Measurements from ENCODE around the gene PATJ. TPM values are rescaled to one million over a fixed set of nuclear protein-coding genes. Genes with fewer than 3 reads are reported as not detected.
"Not testable (repeated sequence)": the region's sequence is repeated elsewhere in the genome, so short reads cannot be mapped to it uniquely, and the experiment has no call there.

Gene PATJ
- total RNA-seq, 1 experiment from 2014 or later = 4.5 TPM

DNA sequence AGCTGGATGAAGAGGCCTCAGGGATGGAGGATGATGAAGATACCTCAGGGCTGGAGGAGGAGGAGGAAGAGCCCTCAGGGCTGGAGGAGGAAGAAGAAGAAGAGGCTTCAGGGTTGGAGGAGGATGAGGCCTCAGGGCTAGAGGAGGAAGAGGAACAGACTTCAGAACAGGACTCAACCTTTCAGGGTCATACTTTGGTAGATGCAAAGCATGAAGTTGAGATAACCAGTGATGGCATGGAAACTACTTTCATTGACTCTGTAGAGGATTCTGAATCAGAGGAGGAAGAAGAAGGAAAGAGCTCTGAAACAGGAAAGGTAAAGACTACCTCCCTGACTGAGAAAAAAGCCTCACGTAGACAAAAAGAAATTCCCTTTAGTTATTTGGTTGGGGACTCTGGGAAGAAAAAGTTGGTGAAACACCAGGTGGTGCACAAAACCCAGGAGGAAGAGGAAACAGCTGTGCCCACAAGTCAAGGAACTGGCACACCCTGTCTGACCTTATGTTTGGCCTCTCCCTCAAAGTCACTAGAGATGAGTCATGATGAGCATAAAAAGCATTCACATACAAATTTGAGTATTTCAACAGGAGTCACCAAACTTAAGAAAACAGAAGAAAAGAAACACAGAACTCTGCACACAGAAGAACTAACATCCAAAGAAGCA, 467.8 kb downstream of the PATJ start:
- DNase-seq (ENCODE audit: low read depth) = no peak

DNA sequence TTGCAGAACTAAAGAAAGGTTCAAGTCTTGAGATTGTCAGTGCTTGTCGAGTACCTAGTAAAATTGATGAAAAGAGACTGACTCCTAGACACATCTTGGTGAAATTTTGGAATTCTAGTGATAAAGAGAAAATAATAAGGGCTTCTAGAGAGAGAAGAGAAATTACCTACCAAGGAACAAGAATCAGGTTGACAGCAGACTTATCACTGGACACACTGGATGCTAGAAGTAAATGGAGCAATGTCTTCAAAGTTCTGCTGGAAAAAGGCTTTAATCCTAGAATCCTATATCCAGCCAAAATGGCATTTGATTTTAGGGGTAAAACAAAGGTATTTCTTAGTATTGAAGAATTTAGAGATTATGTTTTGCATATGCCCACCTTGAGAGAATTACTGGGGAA, 468.7 kb downstream of the PATJ start:
- no peak for DNase-seq (ENCODE audit: low read depth)

DNA sequence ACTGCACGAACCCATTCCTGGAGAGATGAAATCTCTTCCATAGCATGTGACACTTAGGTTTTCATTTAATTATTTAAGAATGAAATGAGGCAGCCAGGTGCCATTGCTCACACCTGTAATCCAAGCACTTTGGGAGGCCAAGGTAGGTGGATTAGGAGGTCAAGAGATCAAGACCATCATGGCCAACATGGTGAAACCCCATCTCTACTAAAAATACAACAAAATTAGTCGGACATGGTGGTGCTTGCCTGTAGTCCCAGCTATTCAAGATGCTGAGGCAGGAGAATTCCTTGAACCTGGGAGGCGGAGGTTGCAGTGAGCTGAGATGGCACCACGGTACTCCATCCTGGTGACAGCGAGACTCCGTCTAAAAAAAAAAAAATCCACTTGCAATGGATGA, 470.1 kb downstream of the PATJ start:
- DNase-seq (ENCODE audit: low read depth) = no peak

DNA sequence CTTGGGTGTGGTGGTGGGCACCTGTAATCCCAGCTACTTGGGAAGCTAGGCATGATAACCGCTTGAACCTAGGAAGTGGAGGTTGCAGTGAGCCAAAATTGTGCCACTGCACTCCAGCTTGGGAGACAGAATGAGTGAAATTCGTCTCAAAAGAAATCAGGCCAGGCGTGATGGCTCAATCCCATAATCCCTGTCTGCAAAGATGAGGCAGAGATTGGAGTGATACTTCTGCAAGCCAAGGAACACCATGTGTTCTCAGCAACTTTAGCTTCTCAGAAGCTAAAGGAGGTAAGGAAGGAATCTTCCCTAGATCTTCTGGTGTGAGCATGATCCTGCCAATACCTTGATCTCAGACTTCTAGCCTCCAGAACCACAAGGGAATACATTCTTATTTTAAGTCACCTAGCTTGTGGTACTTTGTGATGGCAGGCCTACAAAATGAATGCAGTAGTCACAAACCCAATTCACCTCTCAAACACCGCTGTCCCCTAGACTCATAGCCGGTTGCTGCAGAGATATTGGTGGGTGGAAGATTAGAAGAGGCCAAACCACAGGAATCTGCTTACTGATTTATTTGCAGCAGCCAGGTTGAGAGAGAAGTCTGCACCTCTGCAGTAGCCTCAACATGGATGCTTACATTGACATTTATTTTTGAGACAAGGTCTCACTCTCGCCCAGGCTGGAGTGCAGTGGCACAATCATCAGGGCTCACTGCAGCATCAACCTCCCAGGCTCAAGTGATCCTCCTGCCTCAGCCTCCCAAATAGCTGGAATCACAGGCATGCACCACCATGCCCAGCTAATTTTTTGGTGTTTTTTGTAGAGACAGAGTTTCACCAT, 471.0 kb downstream of the PATJ start:
- no peak for DNase-seq (ENCODE audit: low read depth)

DNA sequence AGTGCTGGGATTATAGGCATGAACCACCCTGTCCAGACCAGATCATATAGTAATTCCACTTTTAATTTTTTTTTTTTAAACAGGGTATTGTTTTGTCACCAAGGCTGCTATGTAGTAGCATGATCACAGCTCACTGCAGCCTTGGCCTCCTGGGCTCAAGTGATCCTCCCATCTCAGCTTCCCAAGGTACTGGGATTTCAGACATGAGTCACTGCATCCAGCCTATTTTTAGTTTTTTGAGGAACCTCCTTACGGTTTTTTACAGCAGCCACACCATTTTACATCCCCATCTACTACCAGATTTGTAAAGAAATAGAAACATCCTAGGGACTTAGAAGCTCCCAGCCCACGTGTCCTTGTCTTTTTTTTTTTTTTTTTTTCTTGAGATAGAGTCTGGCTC, 476.3 kb downstream of the PATJ start:
- no peak for DNase-seq (ENCODE audit: low read depth)

DNA sequence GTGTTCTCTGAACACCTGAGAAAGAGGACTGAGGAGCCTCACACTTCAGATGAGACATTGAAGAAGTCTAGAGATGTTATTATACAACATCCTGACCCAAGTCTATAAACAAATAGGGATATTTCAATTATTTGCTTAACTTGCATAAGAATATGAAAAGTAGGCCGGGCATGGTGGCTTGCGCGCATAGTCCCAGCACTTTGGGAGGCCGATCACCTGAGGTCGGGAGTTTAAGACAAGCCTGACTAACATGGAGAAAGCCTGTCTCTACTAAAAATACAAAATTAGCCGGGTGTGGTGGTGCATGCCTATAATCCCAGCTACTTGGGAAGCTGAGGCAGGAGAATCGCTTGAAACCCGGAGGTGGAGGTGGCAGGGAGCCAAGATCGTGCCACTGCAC, 478.2 kb downstream of the PATJ start:
- DNase-seq (ENCODE audit: low read depth) = not testable (repeated sequence)

DNA sequence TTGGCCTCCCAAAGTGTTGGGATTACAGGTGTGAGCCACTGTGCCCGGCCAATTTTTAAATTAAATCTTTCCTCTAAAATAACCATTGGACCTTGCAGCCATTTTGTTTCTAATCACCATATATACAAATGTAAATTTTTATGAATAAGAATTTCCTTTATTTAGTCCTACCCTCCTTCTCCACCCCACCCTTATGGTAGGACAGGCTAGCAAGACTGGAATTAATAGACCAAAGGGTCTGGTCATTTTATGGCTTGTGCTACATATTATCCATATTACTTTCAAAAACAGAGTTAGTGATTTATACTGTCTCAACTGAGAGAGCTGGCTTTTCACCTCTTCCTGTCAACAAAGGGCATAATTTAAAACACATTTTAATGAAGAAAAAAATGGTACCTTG, 478.9 kb downstream of the PATJ start:
- no peak for DNase-seq (ENCODE audit: low read depth)

DNA sequence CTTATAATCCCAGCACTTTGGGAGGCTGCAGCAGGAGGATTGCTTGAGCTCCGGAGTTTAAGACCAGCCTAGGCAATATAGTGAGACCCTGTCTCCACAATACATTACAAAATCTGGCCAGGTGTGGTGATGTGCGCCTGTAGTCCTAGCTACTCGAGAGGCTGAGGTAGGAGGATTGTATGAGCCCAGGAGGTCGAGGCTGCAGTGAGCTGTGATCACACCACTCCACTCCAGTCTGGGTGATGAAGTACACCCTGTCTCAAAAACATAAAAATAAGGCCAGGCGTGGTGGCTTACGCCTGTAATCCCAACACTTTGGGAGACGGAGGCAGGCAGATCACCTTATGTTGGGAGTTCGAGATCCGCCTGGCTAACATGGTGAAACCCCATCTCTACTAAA, 480.0 kb downstream of the PATJ start:
- no peak for DNase-seq (ENCODE audit: low read depth)

DNA sequence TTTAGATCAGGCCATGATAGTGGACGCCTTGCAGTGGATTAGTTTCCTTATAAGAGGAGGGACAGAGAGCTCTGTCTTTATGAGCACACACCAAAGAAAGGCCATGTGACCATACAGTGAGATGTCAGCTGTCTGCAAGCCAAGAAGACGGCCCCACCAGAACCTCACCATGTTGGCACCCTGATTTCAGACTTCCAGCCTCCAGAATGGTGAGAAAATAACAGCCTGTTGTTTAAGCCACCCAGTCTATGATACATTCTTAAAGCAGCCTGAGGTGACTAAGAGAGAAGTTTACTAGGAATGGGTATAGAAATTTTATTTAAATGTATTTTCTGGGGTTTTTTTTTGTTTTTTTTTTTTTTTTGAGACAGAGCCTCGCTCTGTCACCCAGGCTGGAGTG, 481.9 kb downstream of the PATJ start:
- DNase-seq (ENCODE audit: low read depth) = no peak

DNA sequence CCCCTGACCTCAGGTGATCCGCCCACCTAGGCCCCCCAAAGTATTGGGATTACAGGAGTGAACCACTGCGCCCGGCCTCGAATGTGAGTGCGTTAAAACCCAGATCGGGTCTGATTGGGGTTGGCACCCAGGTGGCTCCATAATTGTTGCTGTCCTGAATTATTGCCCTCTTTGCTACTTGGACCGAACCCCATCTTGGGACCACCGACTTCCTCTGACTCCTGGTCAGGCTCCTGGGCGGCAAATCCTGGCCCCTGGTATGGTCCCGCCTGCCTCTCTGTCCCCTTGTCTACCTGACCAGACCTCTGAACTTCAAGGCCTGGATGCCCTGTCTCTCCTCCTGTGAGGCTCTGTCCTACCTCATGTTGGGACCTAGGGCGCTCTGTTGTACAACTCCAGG, 485.2 kb downstream of the PATJ start:
- no peak for DNase-seq (ENCODE audit: low read depth)

Other genes starting within 250 kb of the PATJ start
- 34.3 and 58.5 TPM in 2 replicates for gene TM2D1, start 17.3 kb upstream of the PATJ start, total RNA-seq (2014; rRNA removed; shearing (Covaris generic))